NCI-H510A treated with DMSO at 0.1 percent for 48 hours (cell line): Measurements from ENCODE around the gene CLIP2.
A peak's percentile ranks its signal among the peaks of the same experiment; 100 is the strongest.
"Not testable (repeated sequence)": the region's sequence is repeated elsewhere in the genome, so short reads cannot be mapped to it uniquely, and the experiment has no call there.

Experiments
- DNase-seq: peaks from one replicate; lab custom pipeline; 2025; lab: John Stamatoyannopoulos, UW

Gene CLIP2

GRCh38 chr7:74289018-74289658 lies at the start of gene CLIP2:
TSS of gene CLIP2 (plus strand) at chr7:74289407. CDS start at chr7:74317547, 28,140 bp downstream.
- peak; percentile 56 for DNase-seq

DNA sequence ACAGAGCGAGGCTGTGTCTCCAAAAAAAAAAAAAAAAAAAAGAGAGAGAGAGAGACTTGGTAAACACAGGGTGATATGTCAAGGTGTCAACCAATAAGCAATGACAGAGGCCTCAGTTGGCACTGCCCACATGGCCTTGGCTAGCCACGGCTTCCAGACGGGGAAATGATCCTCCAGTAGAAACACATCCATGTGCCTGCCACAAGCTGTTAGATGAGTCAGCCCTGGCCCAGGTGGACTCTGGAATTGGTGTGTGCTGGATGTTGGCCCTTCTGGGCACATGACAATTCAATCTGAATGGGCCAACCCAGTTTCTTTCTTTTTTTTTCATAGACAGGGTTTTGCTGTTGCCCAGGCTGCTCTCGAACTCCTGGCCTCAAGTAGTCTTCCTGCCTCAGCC lies 48.7 kb upstream of the CLIP2 start:
- DNase-seq, result no peak

DNA sequence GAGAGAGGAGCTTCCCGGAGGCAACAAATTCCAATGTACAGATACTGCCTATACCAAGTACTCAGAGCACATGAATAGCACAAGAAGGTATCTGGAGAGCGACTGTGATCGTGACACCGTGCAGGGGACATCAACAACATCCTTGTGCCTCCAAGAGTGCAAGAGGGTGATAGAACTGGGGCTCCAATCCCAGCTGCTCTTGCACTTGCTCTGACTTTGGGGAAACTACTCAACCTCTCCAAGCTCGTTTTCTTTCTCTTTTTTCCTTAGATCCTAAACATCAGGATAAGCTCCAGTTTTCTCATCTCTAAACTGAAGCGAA lies 47.1 kb upstream of the CLIP2 start:
- no peak for DNase-seq

DNA sequence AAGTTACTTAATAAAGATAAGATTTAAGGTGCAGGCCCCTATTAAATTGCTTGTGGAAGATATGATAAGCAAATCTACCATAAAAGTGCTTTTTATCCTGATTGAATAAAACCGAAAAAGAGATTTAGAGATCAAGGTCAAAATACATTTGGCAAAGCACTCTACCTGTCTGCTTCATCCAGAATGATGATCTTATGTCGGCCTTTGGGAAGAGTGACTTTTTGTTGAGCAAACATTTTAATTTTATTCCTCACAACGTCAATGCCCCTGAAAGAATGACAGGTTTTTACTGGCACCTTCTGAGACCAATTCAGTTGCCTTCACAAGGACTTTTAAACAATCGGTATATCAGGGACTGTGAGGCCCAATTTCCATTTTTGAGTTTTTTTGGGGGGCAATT lies 42.7 kb upstream of the CLIP2 start:
- DNase-seq, result no peak

DNA sequence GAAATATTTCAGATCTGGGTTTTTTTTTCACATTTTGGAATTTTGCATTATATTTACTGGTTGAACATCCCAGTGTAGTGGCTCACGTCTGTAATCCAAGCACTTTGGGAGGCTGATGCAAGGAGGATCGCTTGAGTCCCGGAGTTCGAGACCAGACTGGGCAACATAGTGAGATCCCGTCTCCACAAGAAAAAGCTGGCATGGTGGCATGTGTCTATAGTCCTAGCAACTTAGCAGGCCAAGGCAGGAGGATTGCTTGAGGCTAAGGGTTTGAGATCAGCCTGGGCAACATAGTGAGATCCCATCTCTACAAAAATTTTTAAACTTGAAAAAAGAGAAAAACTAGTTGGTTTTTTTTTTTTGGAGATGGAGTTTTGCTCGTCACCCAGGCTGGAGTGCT lies 41.1 kb upstream of the CLIP2 start:
- no peak for DNase-seq

- not testable (repeated sequence) for DNase-seq
Measured at GRCh38 chr7:74249058-74249457, 40.1 kb upstream of the CLIP2 start.

GRCh38 chr7:74252893-74253292 lies 36.3 kb upstream of the CLIP2 start:
- peak; percentile 48 for DNase-seq

GRCh38 chr7:74253331-74253730 lies 35.9 kb upstream of the CLIP2 start:
- DNase-seq, result no peak

- DNase-seq, result no peak
Measured at GRCh38 chr7:74253835-74254128, 35.4 kb upstream of the CLIP2 start.

GRCh38 chr7:74254129-74254857 lies 34.9 kb upstream of the CLIP2 start, which contains the start of gene RFC2:
TSS of gene RFC2 (minus strand) at chr7:74254399. CDS start at chr7:74254383, 16 bp downstream.
- peak; percentile 88 for DNase-seq

- DNase-seq, result no peak
Measured at GRCh38 chr7:74254858-74255379, 34.3 kb upstream of the CLIP2 start.

DNA sequence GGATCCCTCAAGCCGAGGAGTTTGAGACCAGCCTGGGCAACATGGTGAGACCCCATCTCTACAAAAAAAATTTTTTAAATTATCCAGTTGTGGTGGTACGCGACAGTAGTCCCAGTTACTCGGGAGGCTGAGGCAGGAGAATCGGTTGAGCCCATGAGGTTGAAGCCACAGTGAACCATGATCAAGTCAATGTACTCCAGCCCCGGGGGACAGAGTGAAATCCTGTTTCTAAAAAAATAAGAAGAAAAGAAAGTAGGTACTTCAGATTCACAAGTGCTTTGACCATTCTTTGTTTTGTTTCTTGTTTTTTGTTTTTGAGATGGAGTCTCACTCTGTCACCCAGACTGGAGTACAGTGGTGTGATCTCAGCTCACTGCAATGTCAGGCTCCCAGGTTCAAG lies 33.7 kb upstream of the CLIP2 start:
- not testable (repeated sequence) for DNase-seq

DNA sequence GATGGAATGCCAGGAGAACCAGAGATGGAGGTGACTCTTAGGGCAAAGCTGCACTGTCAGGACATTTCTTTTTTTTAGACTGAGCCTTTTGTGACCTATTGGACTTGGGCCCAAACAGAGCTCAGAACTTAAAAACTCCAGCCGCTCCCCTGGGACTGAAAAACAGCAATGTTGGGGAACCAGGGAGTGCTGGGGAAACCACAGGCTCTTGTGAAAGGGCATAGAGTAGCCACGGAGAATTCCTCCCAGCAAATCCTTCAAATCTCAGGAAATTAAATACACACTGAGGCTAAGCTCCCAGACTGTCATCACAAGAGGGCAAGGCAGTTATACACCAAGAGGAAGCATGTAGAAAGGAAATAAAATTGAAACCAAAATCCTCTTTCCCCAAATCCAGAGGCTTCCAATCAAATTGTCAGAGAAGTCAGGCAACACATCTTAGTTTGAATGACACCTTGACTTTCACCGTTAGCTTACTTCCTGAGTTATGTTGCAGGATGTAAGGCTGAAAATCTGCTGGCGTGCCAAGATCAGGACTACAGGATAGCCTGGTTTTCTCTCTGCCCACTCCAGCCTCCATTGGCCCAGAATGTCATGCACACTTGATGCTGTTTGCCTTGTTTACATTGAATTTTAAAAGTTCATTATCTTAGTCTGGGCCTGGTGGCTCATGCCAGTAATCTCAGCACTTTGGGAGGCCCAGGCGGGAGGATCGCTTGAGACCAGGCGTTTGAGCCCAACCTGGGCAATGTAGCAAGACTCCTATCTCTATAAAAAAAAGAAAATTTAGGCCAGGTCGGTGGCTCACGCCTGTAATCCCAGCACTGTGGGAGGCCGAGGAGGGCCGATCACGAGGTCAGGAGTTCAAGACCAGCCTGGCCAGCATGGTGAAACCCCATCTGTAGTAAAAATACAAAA lies 32.5 kb upstream of the CLIP2 start:
- DNase-seq, result no peak

DNA sequence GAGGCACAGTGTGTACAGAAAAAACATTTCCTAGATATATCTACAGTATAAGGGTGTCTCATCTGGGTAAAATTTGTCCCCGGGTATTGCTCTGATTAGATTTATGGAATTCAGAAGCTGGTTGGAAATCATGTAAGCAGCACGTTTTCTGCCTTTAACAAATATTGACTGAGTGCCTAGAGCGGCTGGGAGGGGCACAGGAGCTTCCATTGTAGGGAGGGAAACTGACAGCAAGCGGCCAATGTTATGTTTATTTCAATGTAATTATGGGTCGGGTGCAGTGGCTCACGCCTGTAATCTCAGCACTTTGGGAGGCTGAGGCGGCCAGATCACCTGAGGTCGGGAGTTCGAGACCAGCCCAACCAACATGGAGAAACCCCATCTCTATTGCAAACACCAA lies 30.6 kb upstream of the CLIP2 start:
- no peak for DNase-seq

GRCh38 chr7:74262639-74263398 lies 26.4 kb upstream of the CLIP2 start:
- DNase-seq, result peak; percentile 23

- no peak for DNase-seq
Measured at GRCh38 chr7:74263399-74264120, 25.6 kb upstream of the CLIP2 start.

GRCh38 chr7:74266191-74266963 lies 22.8 kb upstream of the CLIP2 start:
- no peak for DNase-seq

- DNase-seq, result no peak
Measured at GRCh38 chr7:74267756-74268565, 21.2 kb upstream of the CLIP2 start.

DNA sequence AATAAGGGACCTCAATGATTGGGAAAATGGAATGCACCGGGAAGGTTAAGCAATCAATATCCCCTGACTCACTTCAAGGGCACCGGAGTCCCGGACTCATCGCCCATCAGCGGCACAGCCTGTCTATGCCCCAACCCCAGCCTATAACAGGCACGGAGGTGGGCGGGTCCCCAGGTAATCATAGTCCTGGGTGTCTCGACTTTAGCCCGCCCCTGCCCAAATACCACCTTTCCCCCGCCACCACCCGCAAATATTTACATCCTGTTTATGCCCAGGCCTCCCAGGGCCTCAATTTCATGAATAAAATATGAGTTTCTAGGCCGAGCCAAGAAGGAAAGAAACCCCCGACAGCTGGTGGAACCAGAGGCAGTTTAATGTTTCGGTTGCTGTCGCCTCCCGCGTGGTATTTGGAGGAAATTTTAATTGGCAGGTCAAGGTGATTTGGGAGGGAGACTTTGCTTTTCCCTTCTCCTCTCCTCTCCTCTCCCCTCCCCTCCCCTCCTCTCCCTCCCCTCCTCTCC lies 19.4 kb upstream of the CLIP2 start:
- peak; percentile 79 for DNase-seq
